ENCODE results near the gene RNF13.

GRCh38 chr3:149969940-149970715 is 157.1 kb downstream of the RNF13 start:
- TF ChIP-seq CTCF (conservative IDR thresholded peaks at IDR 0.05 in 1 of 2, IDR thresholded peaks at IDR 0.05 in 1 of 2; ENCODE audit: low read depth in 1 of 2, low read length in 2 of 2) (no peak), EZH2 (IDR thresholded peaks at IDR 0.05; ENCODE audit: low read length, missing control alignments) (no peak)

Data from fibroblast of lung (primary cell).